ENCODE data around the gene EEF1AKMT3. TPM values are rescaled to one million over a fixed set of nuclear protein-coding genes. Genes with fewer than 3 reads are reported as not detected.

The EEF1AKMT3 gene
- total and polyA plus RNA-seq, 9 of the 15 experiments (the other 6 are each of a cell fraction or from before 2014, with no cell fraction given), result 4.1 to 17.2 (median 7.9) TPM

- H3K79me2 ChIP-seq (ENCODE audit: control insufficient read depth, insufficient read depth, low read length), result no peaks in the 10 kb centered on the region
- peaks cover 35 to 54% of the 10 kb centered on the region in 2 experiments for H3K27me3 ChIP-seq (ENCODE audit: control insufficient read depth in 2 of 2, insufficient read depth in 2 of 2, low read length in 2 of 2)
- H3K4me1 ChIP-seq (replicated peaks in 1 of 2; ENCODE audit: control insufficient read depth in 2 of 2, insufficient read depth in 2 of 2, low read length in 2 of 2), result peaks cover under 1 to 17% of the 10 kb centered on the region in 2 experiments; a peak in 2 of 5 replicates
- no peaks in the 10 kb centered on the region for H3K36me3 ChIP-seq (ENCODE audit: control insufficient read depth, insufficient read depth, low read length)
- H3K27ac ChIP-seq (ENCODE audit: extremely low read depth, low read depth, low read length), result no peak overlapping the region
- H3K9me3 ChIP-seq (replicated peaks; ENCODE audit: control insufficient read depth, insufficient read depth, low read depth, low read length), result no peaks in the 10 kb centered on the region; the same call in 1 of the 2 replicates
- H3K4me3 ChIP-seq, result no peak overlapping the region
- H3K4me2 ChIP-seq (ENCODE audit: insufficient read depth, low read length), result no peak overlapping the region
- ATAC-seq, result no peak
- WGBS (ENCODE audit: insufficient coverage, low coverage, missing lambda C conversion rate), result 2% methylated on average over 13 of the region's 13 CpGs
- intact Hi-C loops (cut with micrococcal nuclease) (no loop called here), in situ Hi-C loops (cut with MboI) (loop anchor here (5.0 kb wide), 1 partner anchor 103 kb away; no protein-coding TSS in a partner anchor)
- H4K20me1 ChIP-seq (replicated peaks; ENCODE audit: control insufficient read depth, insufficient read depth, low read length), result no peaks in the 10 kb centered on the region; the same call in 1 of the 2 replicates
- no TSS peak for BruUV-seq (replicated peaks)
- ChIA-PET CTCF (ENCODE audit: low intra/inter-chr PET ratio) (no interaction called here), POLR2A (interaction anchor here (0.5 to 1.2 kb wide), 4 partner anchors 9 to 267 kb away, joined by 3 to 6 read pairs (median 4); no protein-coding TSS in a partner anchor)
- no peak for FAIRE-seq
- peaks cover 4% of the 10 kb centered on the region for H3K9me1 ChIP-seq (ENCODE audit: control insufficient read depth, insufficient read depth, low read length)
- no peak overlapping the region; a peak in 1 of 4 replicates for H3K9ac ChIP-seq (ENCODE audit: insufficient read depth in 1 of 2, low read depth in 2 of 2, low read length in 2 of 2)
- no peak for DNase-seq (ENCODE audit: extremely low read depth in 1 of 4, low spot score in 3 of 4)
- H2AFZ ChIP-seq (ENCODE audit: low read depth, low read length), result no peak overlapping the region
- TF ChIP-seq ZFX (CRISPR knock-in tag; IDR thresholded peaks at IDR 0.05) (no peak), HMGN3 (IDR thresholded peaks at IDR 0.05; ENCODE audit: borderline replicate concordance, extremely low read depth, insufficient read length, low read depth, low read length) (no peak), ZNF134 (CRISPR knock-in tag; conservative IDR thresholded peaks at IDR 0.05) (no peak), PHTF2 (CRISPR knock-in tag; IDR thresholded peaks at IDR 0.05) (no peak), BCL6 (CRISPR knock-in tag; IDR thresholded peaks at IDR 0.05) (no peak), ZNF717 (CRISPR knock-in tag; IDR thresholded peaks at IDR 0.05) (no peak), ZNF766 (CRISPR knock-in tag; conservative IDR thresholded peaks at IDR 0.05) (no peak), MGA (IDR thresholded peaks at IDR 0.05) (no peak), THRB (CRISPR knock-in tag; conservative IDR thresholded peaks at IDR 0.05) (no peak)
Measured at GRCh38 chr12:57730336-57731067, 41.9 kb upstream of the EEF1AKMT3 start.

Data from K562 (cell line).